ENCODE results near the gene TASP1. TPM values are rescaled to one million over a fixed set of nuclear protein-coding genes. Genes with fewer than 3 reads are reported as not detected.

Gene TASP1
- total RNA-seq, 1 experiment from 2014 or later = 13.9 TPM

DNA sequence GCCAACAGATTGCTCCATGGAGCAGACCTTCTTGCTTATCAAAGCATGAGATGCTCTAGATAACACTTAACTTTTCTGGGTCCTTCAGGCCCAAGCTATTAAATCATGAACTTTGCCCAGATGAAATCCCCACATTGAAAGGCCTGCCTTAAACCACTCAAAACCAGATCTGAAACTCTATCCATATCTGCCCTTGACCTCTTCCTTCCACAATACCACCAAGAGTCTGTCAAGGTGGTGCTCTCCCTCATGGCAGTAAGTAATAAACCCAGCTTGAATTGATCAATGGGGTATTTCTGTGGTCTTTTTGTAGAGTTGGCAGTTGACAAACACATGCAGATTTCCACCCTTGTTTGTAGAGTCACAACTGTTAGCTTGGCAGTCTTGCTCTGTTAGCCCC is 282.1 kb downstream of the TASP1 start:
- CTCF ChIA-PET = no interaction called here

DNA sequence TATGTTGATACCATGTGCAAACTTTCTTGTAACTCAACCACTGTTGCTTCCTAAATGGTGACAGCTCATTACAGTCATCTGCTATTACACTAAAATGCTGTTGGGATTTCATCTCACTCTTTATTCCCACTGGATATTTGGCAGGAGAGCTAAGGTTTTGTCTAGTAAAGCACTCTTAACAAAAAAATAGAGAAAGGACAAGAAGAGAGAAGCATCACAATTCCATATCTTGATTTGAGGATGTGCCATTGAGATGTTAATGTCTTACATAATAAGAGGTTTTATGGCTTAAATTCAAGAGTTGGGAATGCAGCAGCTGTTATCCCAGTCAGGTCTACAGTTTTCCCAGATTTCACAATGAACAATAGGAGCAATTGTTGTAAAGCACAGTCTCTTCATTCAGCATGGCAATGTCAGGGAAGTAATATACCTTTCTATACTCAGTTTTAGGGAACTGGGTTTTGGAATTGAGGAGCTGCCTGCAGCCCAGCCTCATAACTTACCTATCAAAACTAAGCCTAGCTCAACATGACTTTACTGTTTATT is 282.7 kb downstream of the TASP1 start:
- ChIA-PET POLR2A (ENCODE audit: unreplicated experiment) (no interaction called here), CTCF (no interaction called here)
- DNase-seq = no peak

More for the DNA sequence above, 282.1 kb downstream of the TASP1 start:
- POLR2A ChIA-PET (ENCODE audit: unreplicated experiment) = no interaction called here
- H3K4me1 ChIP-seq (ENCODE audit: insufficient read depth, low read length) = no peaks in the 10 kb centered on the region
- no peak overlapping the region for H3K4me3 ChIP-seq (ENCODE audit: low read length)
- H2AFZ ChIP-seq (ENCODE audit: low read length) = no peak overlapping the region
- H3K27me3 ChIP-seq (ENCODE audit: low read length) = no peaks in the 10 kb centered on the region
- TF ChIP-seq, protein P1, sequence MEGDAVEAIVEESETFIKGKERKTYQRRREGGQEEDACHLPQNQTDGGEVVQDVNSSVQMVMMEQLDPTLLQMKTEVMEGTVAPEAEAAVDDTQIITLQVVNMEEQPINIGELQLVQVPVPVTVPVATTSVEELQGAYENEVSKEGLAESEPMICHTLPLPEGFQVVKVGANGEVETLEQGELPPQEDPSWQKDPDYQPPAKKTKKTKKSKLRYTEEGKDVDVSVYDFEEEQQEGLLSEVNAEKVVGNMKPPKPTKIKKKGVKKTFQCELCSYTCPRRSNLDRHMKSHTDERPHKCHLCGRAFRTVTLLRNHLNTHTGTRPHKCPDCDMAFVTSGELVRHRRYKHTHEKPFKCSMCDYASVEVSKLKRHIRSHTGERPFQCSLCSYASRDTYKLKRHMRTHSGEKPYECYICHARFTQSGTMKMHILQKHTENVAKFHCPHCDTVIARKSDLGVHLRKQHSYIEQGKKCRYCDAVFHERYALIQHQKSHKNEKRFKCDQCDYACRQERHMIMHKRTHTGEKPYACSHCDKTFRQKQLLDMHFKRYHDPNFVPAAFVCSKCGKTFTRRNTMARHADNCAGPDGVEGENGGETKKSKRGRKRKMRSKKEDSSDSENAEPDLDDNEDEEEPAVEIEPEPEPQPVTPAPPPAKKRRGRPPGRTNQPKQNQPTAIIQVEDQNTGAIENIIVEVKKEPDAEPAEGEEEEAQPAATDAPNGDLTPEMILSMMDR (conservative IDR thresholded peaks at IDR 0.05; ENCODE audit: low read depth, low read length) = no peak
- TF ChIP-seq EZH2 (IDR thresholded peaks at IDR 0.05; ENCODE audit: low read length, unreplicated experiment) (no peak), EZH2phosphoT487 (IDR thresholded peaks at IDR 0.05; ENCODE audit: borderline replicate concordance, low read length) (no peak)
- ATAC-seq = no peak
- H3K36me3 ChIP-seq (ENCODE audit: low read depth, low read length) = no peaks in the 10 kb centered on the region
- DNase-seq = no peak
- H3K9me3 ChIP-seq (ENCODE audit: low read length) = no peaks in the 10 kb centered on the region
- no peaks in the 10 kb centered on the region for H3F3A ChIP-seq (ENCODE audit: low read length, unreplicated experiment)
- H3K27ac ChIP-seq (ENCODE audit: low read length) = no peak overlapping the region
- no peaks in the 10 kb centered on the region for H4K20me1 ChIP-seq (ENCODE audit: low read length)
- H3K4me2 ChIP-seq (ENCODE audit: low read length) = no peak overlapping the region
- H3K9me2 ChIP-seq (replicated peaks; ENCODE audit: low read length) = no peaks in the 10 kb centered on the region
- BruUV-seq (replicated peaks) = no TSS peak
- no peaks in the 10 kb centered on the region for H3K79me2 ChIP-seq (ENCODE audit: low read length)
- no peak overlapping the region for H3K9ac ChIP-seq (ENCODE audit: low read length)
- intact Hi-C loops (cut with micrococcal nuclease) = no loop called here

DNA sequence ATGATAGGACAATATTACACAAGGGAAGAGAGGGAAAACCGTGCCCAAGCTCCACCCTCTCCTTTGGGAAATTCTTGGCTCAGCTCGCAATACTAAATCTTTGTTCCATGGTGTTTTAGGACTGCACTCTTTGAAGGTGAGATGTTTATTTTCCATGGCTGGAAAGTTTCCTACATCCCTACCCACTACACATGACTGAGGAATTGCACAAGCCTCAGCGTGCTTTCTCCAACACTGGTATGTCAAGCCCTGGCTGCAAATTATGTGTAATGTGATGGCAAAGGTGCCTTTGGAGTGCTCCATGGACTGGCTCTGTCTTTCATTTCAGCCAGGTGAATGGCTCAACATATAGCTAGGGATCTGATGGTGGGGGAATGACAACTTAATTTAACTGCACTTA is 283.3 kb downstream of the TASP1 start:
- no peaks in the 10 kb centered on the region for H3K9me2 ChIP-seq (replicated peaks; ENCODE audit: low read length)
- ATAC-seq (no peak), DNase-seq (no peak)
- TF ChIP-seq EZH2 (IDR thresholded peaks at IDR 0.05; ENCODE audit: low read length, unreplicated experiment) (no peak), EZH2phosphoT487 (IDR thresholded peaks at IDR 0.05; ENCODE audit: borderline replicate concordance, low read length) (no peak)
- TF ChIP-seq, protein P1 (conservative IDR thresholded peaks at IDR 0.05; ENCODE audit: low read depth, low read length) = no peak
- intact Hi-C loops (cut with micrococcal nuclease) = no loop called here
- H3K36me3 ChIP-seq (ENCODE audit: low read depth, low read length) = no peaks in the 10 kb centered on the region
- H3K9ac ChIP-seq (ENCODE audit: low read length) = no peak overlapping the region
- no peaks in the 10 kb centered on the region for H4K20me1 ChIP-seq (ENCODE audit: low read length)
- no peaks in the 10 kb centered on the region for H3K79me2 ChIP-seq (ENCODE audit: low read length)
- H3F3A ChIP-seq (ENCODE audit: low read length, unreplicated experiment) = no peaks in the 10 kb centered on the region
- POLR2A ChIA-PET (ENCODE audit: unreplicated experiment) = no interaction called here
- no peaks in the 10 kb centered on the region for H3K27me3 ChIP-seq (ENCODE audit: low read length)
- no peaks in the 10 kb centered on the region for H3K9me3 ChIP-seq (ENCODE audit: low read length)
- no peak overlapping the region for H3K27ac ChIP-seq (ENCODE audit: low read length)
- no peak overlapping the region for H2AFZ ChIP-seq (ENCODE audit: low read length)
- BruUV-seq (replicated peaks) = no TSS peak
- H3K4me3 ChIP-seq (ENCODE audit: low read length) = no peak overlapping the region
- CTCF ChIA-PET = no interaction called here
- no peaks in the 10 kb centered on the region for H3K4me1 ChIP-seq (ENCODE audit: insufficient read depth, low read length)
- H3K4me2 ChIP-seq (ENCODE audit: low read length) = no peak overlapping the region

More for the DNA sequence above, 282.7 kb downstream of the TASP1 start:
- Histone ChIP-seq H2AFZ (ENCODE audit: low read length) (no peak overlapping the region), H3K27ac (ENCODE audit: low read length) (no peak overlapping the region), H3F3A (ENCODE audit: low read length, unreplicated experiment) (no peaks in the 10 kb centered on the region), H3K4me3 (ENCODE audit: low read length) (no peak overlapping the region), H3K27me3 (ENCODE audit: low read length) (no peaks in the 10 kb centered on the region), H3K9ac (ENCODE audit: low read length) (no peak overlapping the region), H3K4me2 (ENCODE audit: low read length) (no peak overlapping the region), H4K20me1 (ENCODE audit: low read length) (no peaks in the 10 kb centered on the region), H3K9me2 (replicated peaks; ENCODE audit: low read length) (no peaks in the 10 kb centered on the region), H3K4me1 (ENCODE audit: insufficient read depth, low read length) (no peaks in the 10 kb centered on the region), H3K79me2 (ENCODE audit: low read length) (no peaks in the 10 kb centered on the region), H3K36me3 (ENCODE audit: low read depth, low read length) (no peaks in the 10 kb centered on the region), H3K9me3 (ENCODE audit: low read length) (no peaks in the 10 kb centered on the region)
- intact Hi-C loops (cut with micrococcal nuclease) = no loop called here
- BruUV-seq (replicated peaks) = no TSS peak
- no peak for ATAC-seq
- TF ChIP-seq EZH2 (IDR thresholded peaks at IDR 0.05; ENCODE audit: low read length, unreplicated experiment) (no peak), EZH2phosphoT487 (IDR thresholded peaks at IDR 0.05; ENCODE audit: borderline replicate concordance, low read length) (no peak)
- TF ChIP-seq, protein P1 (conservative IDR thresholded peaks at IDR 0.05; ENCODE audit: low read depth, low read length) = no peak
